Activated CD8-positive, alpha-beta memory T cell treated with anti-CD3 and anti-CD28 coated beads for 4 hours (primary cell): Measurements from ENCODE around the gene KRT17.
"Not testable (repeated sequence)": the region's sequence is repeated elsewhere in the genome, so short reads cannot be mapped to it uniquely, and the experiment has no call there.

Experiments used
- DNase-seq, 2 donors: peaks; one replicate each; pipeline ENCODE4 v3.0.0-alpha.2; 2020; ENCODE audit warnings: low read depth in 2 of 2

KRT17 gene

GRCh38 chr17:41593306-41593981, 30.9 kb downstream of the KRT17 start:
- DNase-seq: no peak

GRCh38 chr17:41592601-41593305, 31.6 kb downstream of the KRT17 start:
- no peak for DNase-seq

- DNase-seq: no peak
These were observed 35.1 kb downstream of the KRT17 start for GRCh38 chr17:41589301-41589700.

GRCh38 chr17:41588126-41588810, 36.1 kb downstream of the KRT17 start:
- DNase-seq: no peak

GRCh38 chr17:41586863-41587495, 37.4 kb downstream of the KRT17 start, which contains the start of gene KRT14:
TSS of gene KRT14 (minus strand) at chr17:41586895. CDS start at chr17:41586834, 61 bp downstream.
- DNase-seq: no peak

- DNase-seq: no peak
These were observed 38.9 kb downstream of the KRT17 start for GRCh38 chr17:41585301-41586056.

- not testable (repeated sequence) for DNase-seq
These were observed 39.9 kb downstream of the KRT17 start for GRCh38 chr17:41584331-41584927.

- no peak for DNase-seq
These were observed 40.9 kb downstream of the KRT17 start for GRCh38 chr17:41583137-41584127.

GRCh38 chr17:41582061-41582968, 42.1 kb downstream of the KRT17 start:
- not testable (repeated sequence) for DNase-seq

GRCh38 chr17:41581366-41582060, 42.9 kb downstream of the KRT17 start:
- DNase-seq: no peak

GRCh38 chr17:41580687-41581365, 43.5 kb downstream of the KRT17 start:
- no peak for DNase-seq

- no peak for DNase-seq
These were observed 44.2 kb downstream of the KRT17 start for GRCh38 chr17:41580244-41580575.

GRCh38 chr17:41579484-41580243, 44.7 kb downstream of the KRT17 start:
- no peak for DNase-seq

- DNase-seq: no peak
These were observed 45.4 kb downstream of the KRT17 start for GRCh38 chr17:41578971-41579370.

GRCh38 chr17:41578538-41578937, 45.8 kb downstream of the KRT17 start:
- no peak for DNase-seq

- not testable (repeated sequence) for DNase-seq
These were observed 47.6 kb downstream of the KRT17 start for GRCh38 chr17:41576740-41577139.

GRCh38 chr17:41575336-41575735, 49.0 kb downstream of the KRT17 start:
- DNase-seq: no peak
